LNCaP clone FGC (cell line): Measurements from ENCODE around the gene METTL21C.

Experiments
- DNase-seq: peaks from one replicate; pipeline ENCODE4 v3.0.0-alpha.2; 2011; ENCODE audit warnings: low read depth
- H3K4me3 ChIP-seq: 2 replicates; pipeline ENCODE4 v1.5.1; 2011; ENCODE audit warnings: mild to moderate bottlenecking, low read depth, low read length, control low read depth
- CTCF ChIP-seq: IDR thresholded peaks from 2 replicates; pipeline ENCODE4 v1.5.1; 2012; ENCODE audit warnings: mild to moderate bottlenecking; ENCODE audit not compliant: control insufficient read depth, insufficient read depth; ENCODE audit errors: extremely low read depth

Gene METTL21C

GRCh38 chr13:102694937-102695336 is at the start of gene METTL21C:
Gene METTL21C (minus strand): TSS chr13:102695044. CDS start chr13:102694498, 546 bp downstream.
- DNase-seq: no peak
- TF ChIP-seq CTCF: no peak
- H3K4me3 ChIP-seq: no peak within 1 kb of the TSS

- TF ChIP-seq CTCF: no peak
Measured at GRCh38 chr13:102742506-102742905, 47.7 kb upstream of the METTL21C start.

GRCh38 chr13:102742101-102742500 is 47.3 kb upstream of the METTL21C start:
- no peak for DNase-seq
- no peak for TF ChIP-seq CTCF
- no peak overlapping the region for H3K4me3 ChIP-seq

More at GRCh38 chr13:102742506-102742905, 47.7 kb upstream of the METTL21C start:
- DNase-seq: no peak
- H3K4me3 ChIP-seq: no peak overlapping the region

GRCh38 chr13:102729560-102730270 is 34.9 kb upstream of the METTL21C start:
- H3K4me3 ChIP-seq: no peak overlapping the region
- no peak for TF ChIP-seq CTCF
- peak; percentile 7 for DNase-seq

GRCh38 chr13:102726430-102726829 is 31.6 kb upstream of the METTL21C start:
- H3K4me3 ChIP-seq: no peak overlapping the region
- TF ChIP-seq CTCF: peak; percentile 31; the same call in 1 of the 2 replicates
- DNase-seq: peak; percentile 19

GRCh38 chr13:102724923-102725322 is 30.1 kb upstream of the METTL21C start:
- no peak overlapping the region for H3K4me3 ChIP-seq
- peak; percentile 28 for DNase-seq
- peak; percentile 70 for TF ChIP-seq CTCF

GRCh38 chr13:102721800-102722231 is 27.0 kb upstream of the METTL21C start:
- H3K4me3 ChIP-seq: no peak overlapping the region
- no peak for TF ChIP-seq CTCF
- no peak for DNase-seq
